Breast epithelium (tissue), 4 donors: Measurements from ENCODE around the gene FOXK1. TPM values are rescaled to one million over a fixed set of nuclear protein-coding genes. Genes with fewer than 3 reads are reported as not detected.

Experiments used
- DNase-seq, 2 donors: peaks; one replicate each; pipeline ENCODE4 v3.0.0-alpha.2; 2019; ENCODE audit warnings: low spot score in 2 of 2
- H3K27ac ChIP-seq, 2 donors: fragments of 200-600 bp; sonication (generic) in 1 of 2; one replicate each; pipeline ENCODE4 v1.5.1; 2016 to 2019; ENCODE audit warnings: mild to moderate bottlenecking in 1 of 2
- H3K27me3 ChIP-seq, 2 donors: fragments of 200-600 bp; sonication (generic) in 1 of 2; one replicate each; pipeline versions ENCODE4 v1.5.1 to v1.6.0; 2017 to 2019; ENCODE audit warnings: control low read depth in 1 of 2, mild to moderate bottlenecking in 1 of 2
- H3K36me3 ChIP-seq: fragments of 200-600 bp; one replicate; pipeline ENCODE4 v1.5.1; 2019
- H3K4me1 ChIP-seq, 2 donors: fragments of 200-600 bp; sonication (generic); one replicate each; pipeline ENCODE4 v1.5.1; 2016 to 2019; ENCODE audit warnings: control low read depth in 1 of 2
- H3K4me3 ChIP-seq, 3 donors: fragments of 200-600 bp; sonication (generic); 1 replicate in 2 of 3; 2 replicates in 1 of 3; pipeline ENCODE4 v1.5.1; 2016 to 2019; ENCODE audit warnings: mild to moderate bottlenecking in 3 of 3, moderate library complexity in 2 of 3
- H3K9me3 ChIP-seq, 2 donors: fragments of 200-600 bp; sonication (generic) in 1 of 2; one replicate each; pipeline ENCODE4 v1.5.1; 2016 to 2019; ENCODE audit warnings: control low read depth in 1 of 2
- POLR2A ChIP-seq: fragments of 450-650 bp; IDR thresholded peaks from one replicate; pipeline ENCODE4 v1.6.1; 2016; ENCODE audit warnings: antibody characterized with exemption, mild to moderate bottlenecking, moderate library complexity
- POLR2AphosphoS5 ChIP-seq, 3 donors: sonication (generic); formaldehyde crosslinking; IDR thresholded peaks; one replicate each; pipeline ENCODE4 v1.6.1; 2017; ENCODE audit warnings: antibody characterized with exemption in 3 of 3
- intact Hi-C: fragments of 100-400 bp; cut with DNase I; formaldehyde crosslinking; loops from one replicate; pipeline ENCODE4 v1.15.1; 2023; ENCODE audit warnings: low total_unique reads
- total RNA-seq, 3 donors: library from RNA; depleted of rRNA; stranded (reverse); fragments of >200 nt; gene quantifications; one replicate each; pipeline ENCODE4 v1.1.0, GENCODE V29; 2016
- TF ChIP-seq, protein P1 (sequence below), 3 donors: fragments of 450-650 bp; IDR thresholded peaks; one replicate each; pipeline ENCODE4 v1.5.1; 2016 to 2017; ENCODE audit warnings: antibody characterized with exemption in 3 of 3, mild to moderate bottlenecking in 3 of 3, moderate library complexity in 3 of 3

FOXK1 gene
- total RNA-seq, 3 donors from 2014 or later: 11.7 to 16.5 (median 15.7) TPM

DNA sequence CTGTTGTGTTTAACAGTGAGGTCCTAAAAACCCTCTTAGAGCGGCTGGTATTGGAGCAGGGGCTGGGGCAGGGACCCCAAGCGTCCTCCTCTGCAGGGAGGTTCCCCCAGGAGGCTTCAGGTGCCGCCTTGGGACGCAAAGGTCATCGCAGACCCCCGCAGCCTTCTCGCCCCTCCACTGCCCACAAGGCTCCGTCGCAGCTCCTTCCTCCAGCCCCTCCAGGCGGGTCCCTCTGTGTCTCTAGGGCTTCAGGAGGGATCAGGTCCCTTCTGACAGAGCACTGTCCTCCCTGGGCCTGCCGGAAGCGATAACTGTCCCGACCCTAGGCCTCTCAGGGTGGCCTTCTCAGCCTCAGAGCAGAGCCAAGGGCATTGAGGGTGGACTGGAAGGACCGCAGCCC is 67.3 kb downstream of the FOXK1 start:
- DNase-seq: no peak
- TF ChIP-seq POLR2AphosphoS5 (IDR thresholded peaks at IDR 0.05) (no peak), POLR2A (no peak)
- TF ChIP-seq, protein P1, sequence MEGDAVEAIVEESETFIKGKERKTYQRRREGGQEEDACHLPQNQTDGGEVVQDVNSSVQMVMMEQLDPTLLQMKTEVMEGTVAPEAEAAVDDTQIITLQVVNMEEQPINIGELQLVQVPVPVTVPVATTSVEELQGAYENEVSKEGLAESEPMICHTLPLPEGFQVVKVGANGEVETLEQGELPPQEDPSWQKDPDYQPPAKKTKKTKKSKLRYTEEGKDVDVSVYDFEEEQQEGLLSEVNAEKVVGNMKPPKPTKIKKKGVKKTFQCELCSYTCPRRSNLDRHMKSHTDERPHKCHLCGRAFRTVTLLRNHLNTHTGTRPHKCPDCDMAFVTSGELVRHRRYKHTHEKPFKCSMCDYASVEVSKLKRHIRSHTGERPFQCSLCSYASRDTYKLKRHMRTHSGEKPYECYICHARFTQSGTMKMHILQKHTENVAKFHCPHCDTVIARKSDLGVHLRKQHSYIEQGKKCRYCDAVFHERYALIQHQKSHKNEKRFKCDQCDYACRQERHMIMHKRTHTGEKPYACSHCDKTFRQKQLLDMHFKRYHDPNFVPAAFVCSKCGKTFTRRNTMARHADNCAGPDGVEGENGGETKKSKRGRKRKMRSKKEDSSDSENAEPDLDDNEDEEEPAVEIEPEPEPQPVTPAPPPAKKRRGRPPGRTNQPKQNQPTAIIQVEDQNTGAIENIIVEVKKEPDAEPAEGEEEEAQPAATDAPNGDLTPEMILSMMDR (IDR thresholded peaks at IDR 0.05): no peak
- H3K4me1 ChIP-seq: peaks cover 3 to 11% of the 10 kb centered on the region in 2 donors
- H3K27me3 ChIP-seq: no peaks in the 10 kb centered on the region
- no peak overlapping the region for H3K4me3 ChIP-seq
- H3K36me3 ChIP-seq: no peaks in the 10 kb centered on the region
- no peaks in the 10 kb centered on the region for H3K9me3 ChIP-seq
- H3K27ac ChIP-seq: peak overlapping the region in 1 of 2 donors; percentile 69
- intact Hi-C loops: no loop called here

DNA sequence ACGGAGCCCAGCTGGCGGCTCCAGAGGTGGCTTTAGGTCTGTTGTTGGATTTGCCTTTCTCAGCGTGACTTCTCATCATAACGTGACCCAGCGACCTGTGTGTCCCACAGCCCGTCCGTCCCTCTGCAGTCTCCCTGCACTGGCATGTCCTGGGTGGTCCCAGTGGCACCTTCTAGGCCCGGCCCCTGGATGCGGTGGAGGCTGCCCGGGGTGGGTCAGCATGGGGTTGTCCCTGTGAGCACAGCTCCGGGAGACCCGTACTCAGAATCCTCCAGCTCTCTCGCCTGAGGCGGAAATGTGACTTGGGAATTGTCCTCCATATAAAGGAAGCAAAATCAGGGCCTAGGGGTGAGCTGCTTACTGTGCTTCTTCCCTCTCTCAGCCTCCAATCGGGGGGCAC is 67.7 kb downstream of the FOXK1 start:
- no peaks in the 10 kb centered on the region for H3K9me3 ChIP-seq
- peaks cover 0 to 6% of the 10 kb centered on the region in 2 donors for H3K4me1 ChIP-seq
- no peak for DNase-seq
- peak overlapping the region; percentile 10 to 69 for H3K27ac ChIP-seq
- no peaks in the 10 kb centered on the region for H3K36me3 ChIP-seq
- intact Hi-C loops: no loop called here
- H3K27me3 ChIP-seq: no peaks in the 10 kb centered on the region
- no peak overlapping the region for H3K4me3 ChIP-seq
- TF ChIP-seq POLR2A: no peak
- TF ChIP-seq, protein P1 (IDR thresholded peaks at IDR 0.05): no peak
- TF ChIP-seq POLR2AphosphoS5 (IDR thresholded peaks at IDR 0.05): no peak

DNA sequence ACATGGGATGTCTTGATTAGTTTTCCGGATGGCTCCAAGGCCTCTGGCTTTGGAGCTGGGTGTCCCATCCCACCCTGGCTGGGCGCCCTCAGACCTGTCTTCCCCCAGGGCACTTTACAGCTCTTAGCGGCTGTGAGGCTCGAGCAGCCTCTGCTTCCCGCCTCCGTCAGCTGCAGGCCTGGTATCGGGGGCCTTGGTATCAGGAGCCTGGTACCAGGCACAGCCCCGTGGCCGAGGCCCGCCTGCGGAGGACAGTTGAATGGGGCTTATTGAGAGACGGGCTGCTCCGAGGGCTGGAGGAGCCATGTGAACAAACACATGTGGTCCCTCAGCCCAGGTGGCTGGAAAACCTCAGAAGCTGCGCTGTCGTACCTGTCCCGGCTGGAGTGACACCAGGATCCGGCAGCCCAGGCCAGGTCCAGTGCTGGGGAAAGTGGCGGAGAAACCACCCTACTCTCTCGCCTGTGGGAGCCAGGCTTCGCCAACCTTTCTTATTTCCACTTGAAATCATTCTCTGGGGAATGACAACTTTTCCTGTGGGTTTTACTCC is 69.4 kb downstream of the FOXK1 start:
- no peaks in the 10 kb centered on the region for H3K4me1 ChIP-seq
- no peaks in the 10 kb centered on the region for H3K9me3 ChIP-seq
- no peak overlapping the region for H3K27ac ChIP-seq
- no peak overlapping the region for H3K4me3 ChIP-seq
- no peaks in the 10 kb centered on the region for H3K36me3 ChIP-seq
- intact Hi-C loops: no loop called here
- TF ChIP-seq, protein P1 (IDR thresholded peaks at IDR 0.05): no peak
- no peak for TF ChIP-seq POLR2AphosphoS5 (IDR thresholded peaks at IDR 0.05)
- no peak for TF ChIP-seq POLR2A
- no peak for DNase-seq
- no peaks in the 10 kb centered on the region for H3K27me3 ChIP-seq

DNA sequence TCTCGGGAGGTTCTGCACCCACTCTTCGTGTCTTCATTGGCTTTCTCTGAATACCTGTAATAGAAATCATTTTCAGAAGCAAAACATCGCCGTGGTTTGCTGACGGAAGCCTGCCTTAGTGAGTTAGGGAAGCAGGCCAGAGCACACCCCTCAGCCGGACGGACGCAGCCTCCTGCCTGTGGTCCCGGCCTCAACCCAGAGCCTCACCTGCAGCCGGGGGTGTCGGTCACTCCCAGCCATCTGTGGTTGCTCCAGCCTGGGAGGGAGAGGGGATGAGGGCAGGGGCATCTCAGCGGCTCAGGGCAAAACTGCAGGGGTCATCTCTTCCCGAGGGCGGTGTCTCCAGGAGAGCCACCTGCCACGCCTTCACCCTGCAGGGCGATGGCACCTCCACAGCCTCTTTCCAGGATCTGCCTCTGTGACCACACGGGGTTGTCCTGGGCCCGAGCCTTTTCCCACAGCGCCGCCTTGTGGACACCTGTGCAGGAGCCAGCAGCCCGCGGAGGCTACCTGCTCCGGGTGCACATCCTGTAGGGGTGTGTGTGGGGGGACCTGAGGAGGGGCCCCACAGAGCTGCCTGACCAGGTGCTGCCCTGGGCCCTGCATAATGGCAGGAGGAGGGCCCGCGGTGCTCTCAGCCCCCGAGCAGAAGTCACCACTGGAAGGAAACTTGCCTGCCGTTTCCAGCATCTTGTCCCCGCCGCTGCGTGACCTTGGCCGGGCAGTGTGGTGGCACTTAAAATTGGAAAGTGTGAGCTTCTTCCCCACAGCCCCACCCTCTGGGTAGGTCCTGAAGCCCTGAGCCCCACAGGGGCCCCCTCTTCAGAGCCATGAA is 71.7 kb downstream of the FOXK1 start:
- TF ChIP-seq, protein P1 (IDR thresholded peaks at IDR 0.05): peak; percentile 82 to 94 (median 92)
- TF ChIP-seq POLR2AphosphoS5 (IDR thresholded peaks at IDR 0.05): peak in 2 of 3 donors; percentile 41
- TF ChIP-seq POLR2A: no peak
- H3K27ac ChIP-seq: no peak overlapping the region
- H3K4me1 ChIP-seq: no peaks in the 10 kb centered on the region
- H3K9me3 ChIP-seq: no peaks in the 10 kb centered on the region
- no peaks in the 10 kb centered on the region for H3K27me3 ChIP-seq
- peak; percentile 57 to 87 for DNase-seq
- H3K4me3 ChIP-seq: no peak overlapping the region
- intact Hi-C loops: no loop called here
- H3K36me3 ChIP-seq: no peaks in the 10 kb centered on the region

DNA sequence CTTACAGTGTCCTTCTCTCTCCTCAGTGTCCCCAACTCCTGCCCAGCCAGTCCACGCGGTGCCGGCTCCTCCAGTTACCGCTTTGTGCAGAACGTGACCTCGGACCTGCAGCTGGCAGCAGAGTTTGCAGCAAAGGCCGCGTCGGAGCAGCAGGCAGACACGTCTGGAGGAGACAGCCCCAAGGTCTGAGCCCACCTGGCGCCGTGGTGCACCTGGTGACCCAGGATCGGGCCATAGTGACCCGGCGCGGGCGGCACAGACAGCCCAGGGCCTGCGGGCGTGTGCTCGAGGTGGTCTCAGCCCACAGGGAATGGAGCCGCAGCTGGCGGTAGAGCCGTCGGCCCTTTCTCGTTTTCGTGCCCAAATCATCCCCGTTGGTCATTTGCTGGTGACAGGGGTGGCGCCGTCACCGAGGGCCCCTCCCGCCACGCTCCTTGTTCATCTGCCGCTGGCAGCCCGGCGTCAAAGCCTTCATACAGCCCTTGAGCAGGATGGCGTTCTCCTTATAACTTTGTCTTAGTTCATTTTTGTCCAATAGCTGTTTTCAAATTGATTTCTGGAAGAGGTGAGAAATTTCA is 72.4 kb downstream of the FOXK1 start:
- H3K27ac ChIP-seq: no peak overlapping the region
- DNase-seq: no peak
- peaks cover 3% of the 10 kb centered on the region for H3K36me3 ChIP-seq

More for the DNA sequence above, 72.4 kb downstream of the FOXK1 start:
- Histone ChIP-seq H3K27me3 (no peaks in the 10 kb centered on the region), H3K4me3 (no peak overlapping the region), H3K9me3 (no peaks in the 10 kb centered on the region), H3K4me1 (no peaks in the 10 kb centered on the region)
- intact Hi-C loops: no loop called here
- TF ChIP-seq, protein P1 (IDR thresholded peaks at IDR 0.05): no peak
- no peak for TF ChIP-seq POLR2A
- TF ChIP-seq POLR2AphosphoS5 (IDR thresholded peaks at IDR 0.05): no peak
